Stimulated activated CD8-positive, alpha-beta memory T cell treated with anti-CD3 and anti-CD28 coated beads, Interleukin-2, amount 100 ng/mL, for 48 hours (primary cell): ENCODE results near the gene PEX10.

Experiments
- DNase-seq, 2 donors: peaks; one replicate each; pipeline ENCODE4 v3.0.0-alpha.2; 2020; ENCODE audit warnings: low read depth in 2 of 2

PEX10 gene

GRCh38 chr1:2375246-2375922 lies 37.0 kb downstream of the PEX10 start:
- DNase-seq = no peak

GRCh38 chr1:2374252-2375155 lies 37.9 kb downstream of the PEX10 start:
- DNase-seq = no peak

GRCh38 chr1:2373551-2374251 lies 38.7 kb downstream of the PEX10 start:
- DNase-seq = no peak

GRCh38 chr1:2372551-2373490 lies 39.5 kb downstream of the PEX10 start:
- no peak for DNase-seq

GRCh38 chr1:2368053-2368744 lies 44.2 kb downstream of the PEX10 start:
- DNase-seq = no peak

GRCh38 chr1:2363847-2364513 lies 48.4 kb downstream of the PEX10 start:
- DNase-seq = no peak

GRCh38 chr1:2360588-2361364 lies 51.6 kb downstream of the PEX10 start:
- no peak for DNase-seq

- no peak for DNase-seq
These were observed 53.4 kb downstream of the PEX10 start for GRCh38 chr1:2358651-2359640.

GRCh38 chr1:2358072-2358471 lies 54.3 kb downstream of the PEX10 start:
- DNase-seq = no peak

- no peak for DNase-seq
These were observed 55.2 kb downstream of the PEX10 start for GRCh38 chr1:2356911-2357845.

GRCh38 chr1:2356401-2356800 lies 56.0 kb downstream of the PEX10 start:
- DNase-seq = no peak

GRCh38 chr1:2355373-2356261 lies 56.7 kb downstream of the PEX10 start:
- DNase-seq = no peak

GRCh38 chr1:2354511-2355372 lies 57.6 kb downstream of the PEX10 start:
- no peak for DNase-seq
